Measurements from ENCODE around the gene SSX2IP.
A peak's percentile ranks its signal among the peaks of the same experiment; 100 is the strongest.

Gene SSX2IP

GRCh38 chr1:84721152-84721551 lies 30.9 kb upstream of the SSX2IP start:
- TF ChIP-seq JUND (IDR thresholded peaks at IDR 0.05; ENCODE audit: low read depth): no peak
- no peak for DNase-seq (ENCODE audit: low read depth in 1 of 2, low spot score in 1 of 2)
- in situ Hi-C loops (cut with HindIII; ENCODE audit: low pct_unique_long_range_greater_than_20kb, low sequenced_read_pairs): no loop called here

GRCh38 chr1:84720221-84720780 lies 30.0 kb upstream of the SSX2IP start:
- no peak for TF ChIP-seq JUND (IDR thresholded peaks at IDR 0.05; ENCODE audit: low read depth)
- no peak for DNase-seq (ENCODE audit: low read depth in 1 of 2, low spot score in 1 of 2)
- in situ Hi-C loops (cut with HindIII; ENCODE audit: low pct_unique_long_range_greater_than_20kb, low sequenced_read_pairs): no loop called here

GRCh38 chr1:84719543-84720217 lies 29.4 kb upstream of the SSX2IP start:
- DNase-seq (ENCODE audit: low read depth in 1 of 2, low spot score in 1 of 2): no peak
- in situ Hi-C loops (cut with HindIII; ENCODE audit: low pct_unique_long_range_greater_than_20kb, low sequenced_read_pairs): no loop called here
- no peak for TF ChIP-seq JUND (IDR thresholded peaks at IDR 0.05; ENCODE audit: low read depth)

- in situ Hi-C loops (cut with HindIII; ENCODE audit: low pct_unique_long_range_greater_than_20kb, low sequenced_read_pairs): no loop called here
- DNase-seq (ENCODE audit: low read depth in 1 of 2, low spot score in 1 of 2): peak in 1 of 2 experiments; percentile 16
- TF ChIP-seq JUND (IDR thresholded peaks at IDR 0.05; ENCODE audit: low read depth): no peak
These were observed 25.2 kb upstream of the SSX2IP start for GRCh38 chr1:84715342-84716019.

GRCh38 chr1:84712276-84712874 lies 22.1 kb upstream of the SSX2IP start:
- in situ Hi-C loops (cut with HindIII; ENCODE audit: low pct_unique_long_range_greater_than_20kb, low sequenced_read_pairs): no loop called here
- no peak for TF ChIP-seq JUND (IDR thresholded peaks at IDR 0.05; ENCODE audit: low read depth)
- no peak for DNase-seq (ENCODE audit: low read depth in 1 of 2, low spot score in 1 of 2)

- in situ Hi-C loops (cut with HindIII; ENCODE audit: low pct_unique_long_range_greater_than_20kb, low sequenced_read_pairs): no loop called here
- TF ChIP-seq JUND (IDR thresholded peaks at IDR 0.05; ENCODE audit: low read depth): no peak
- DNase-seq (ENCODE audit: low read depth in 1 of 2, low spot score in 1 of 2): no peak
These were observed 21.6 kb upstream of the SSX2IP start for GRCh38 chr1:84711869-84712268.

- in situ Hi-C loops (cut with HindIII; ENCODE audit: low pct_unique_long_range_greater_than_20kb, low sequenced_read_pairs): no loop called here
- no peak for DNase-seq (ENCODE audit: low read depth in 1 of 2, low spot score in 1 of 2)
- TF ChIP-seq JUND (IDR thresholded peaks at IDR 0.05; ENCODE audit: low read depth): no peak
These were observed 20.9 kb upstream of the SSX2IP start for GRCh38 chr1:84711121-84711520.

- in situ Hi-C loops (cut with HindIII; ENCODE audit: low pct_unique_long_range_greater_than_20kb, low sequenced_read_pairs): no loop called here
- no peak for DNase-seq (ENCODE audit: low read depth in 1 of 2, low spot score in 1 of 2)
- TF ChIP-seq JUND (IDR thresholded peaks at IDR 0.05; ENCODE audit: low read depth): no peak
These were observed 18.9 kb upstream of the SSX2IP start for GRCh38 chr1:84709131-84709530.

- no peak for TF ChIP-seq JUND (IDR thresholded peaks at IDR 0.05; ENCODE audit: low read depth)
- no peak for DNase-seq (ENCODE audit: low read depth in 1 of 2, low spot score in 1 of 2)
- in situ Hi-C loops (cut with HindIII; ENCODE audit: low pct_unique_long_range_greater_than_20kb, low sequenced_read_pairs): no loop called here
These were observed 17.8 kb upstream of the SSX2IP start for GRCh38 chr1:84708031-84708430.

- in situ Hi-C loops (cut with HindIII; ENCODE audit: low pct_unique_long_range_greater_than_20kb, low sequenced_read_pairs): no loop called here
- no peak for TF ChIP-seq JUND (IDR thresholded peaks at IDR 0.05; ENCODE audit: low read depth)
- no peak for DNase-seq (ENCODE audit: low read depth in 1 of 2, low spot score in 1 of 2)
These were observed 15.3 kb upstream of the SSX2IP start for GRCh38 chr1:84705513-84705912.

GRCh38 chr1:84704872-84705417 lies 14.7 kb upstream of the SSX2IP start:
- in situ Hi-C loops (cut with HindIII; ENCODE audit: low pct_unique_long_range_greater_than_20kb, low sequenced_read_pairs): no loop called here
- no peak for TF ChIP-seq JUND (IDR thresholded peaks at IDR 0.05; ENCODE audit: low read depth)
- DNase-seq (ENCODE audit: low read depth in 1 of 2, low spot score in 1 of 2): no peak

- no peak for DNase-seq (ENCODE audit: low read depth in 1 of 2, low spot score in 1 of 2)
- in situ Hi-C loops (cut with HindIII; ENCODE audit: low pct_unique_long_range_greater_than_20kb, low sequenced_read_pairs): no loop called here
These were observed 13.2 kb upstream of the SSX2IP start for GRCh38 chr1:84703431-84703830.

GRCh38 chr1:84702143-84702542 lies 11.9 kb upstream of the SSX2IP start:
- TF ChIP-seq JUND (IDR thresholded peaks at IDR 0.05; ENCODE audit: low read depth): no peak
- in situ Hi-C loops (cut with HindIII; ENCODE audit: low pct_unique_long_range_greater_than_20kb, low sequenced_read_pairs): no loop called here
- no peak for DNase-seq (ENCODE audit: low read depth in 1 of 2, low spot score in 1 of 2)

More at GRCh38 chr1:84703431-84703830, 13.2 kb upstream of the SSX2IP start:
- no peak for TF ChIP-seq JUND (IDR thresholded peaks at IDR 0.05; ENCODE audit: low read depth)

Data from T47D (cell line).